Measurements from ENCODE around the gene CHRNA1.

GRCh38 chr2:174765576-174765975, 1.3 kb upstream of the CHRNA1 start:
- TF ChIP-seq, protein P1, sequence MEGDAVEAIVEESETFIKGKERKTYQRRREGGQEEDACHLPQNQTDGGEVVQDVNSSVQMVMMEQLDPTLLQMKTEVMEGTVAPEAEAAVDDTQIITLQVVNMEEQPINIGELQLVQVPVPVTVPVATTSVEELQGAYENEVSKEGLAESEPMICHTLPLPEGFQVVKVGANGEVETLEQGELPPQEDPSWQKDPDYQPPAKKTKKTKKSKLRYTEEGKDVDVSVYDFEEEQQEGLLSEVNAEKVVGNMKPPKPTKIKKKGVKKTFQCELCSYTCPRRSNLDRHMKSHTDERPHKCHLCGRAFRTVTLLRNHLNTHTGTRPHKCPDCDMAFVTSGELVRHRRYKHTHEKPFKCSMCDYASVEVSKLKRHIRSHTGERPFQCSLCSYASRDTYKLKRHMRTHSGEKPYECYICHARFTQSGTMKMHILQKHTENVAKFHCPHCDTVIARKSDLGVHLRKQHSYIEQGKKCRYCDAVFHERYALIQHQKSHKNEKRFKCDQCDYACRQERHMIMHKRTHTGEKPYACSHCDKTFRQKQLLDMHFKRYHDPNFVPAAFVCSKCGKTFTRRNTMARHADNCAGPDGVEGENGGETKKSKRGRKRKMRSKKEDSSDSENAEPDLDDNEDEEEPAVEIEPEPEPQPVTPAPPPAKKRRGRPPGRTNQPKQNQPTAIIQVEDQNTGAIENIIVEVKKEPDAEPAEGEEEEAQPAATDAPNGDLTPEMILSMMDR (IDR thresholded peaks at IDR 0.05; ENCODE audit: insufficient read depth, low read depth, low read length), result no peak
- no peak for TF ChIP-seq EZH2 (IDR thresholded peaks at IDR 0.05; ENCODE audit: insufficient read depth, low read length)
